ENCODE measurements around the gene RNF152.
A peak's percentile ranks its signal among the peaks of the same experiment; 100 is the strongest.

RNF152 gene

GRCh38 chr18:61893309-61893970 is 633 bp upstream of the RNF152 start (continued):
- TF ChIP-seq ZBTB6 (tag by site-specific recombination; IDR thresholded peaks at IDR 0.05) (no peak), OVOL3 (tag by site-specific recombination; IDR thresholded peaks at IDR 0.05) (no peak), GLIS1 (tag by site-specific recombination; IDR thresholded peaks at IDR 0.05) (peak; percentile 57; the same call in 1 of the 2 replicates), TRIM28 (IDR thresholded peaks at IDR 0.05; ENCODE audit: borderline replicate concordance, low read length) (no peak), ZNF514 (tag by site-specific recombination; IDR thresholded peaks at IDR 0.05) (no peak), ZSCAN4 (tag by site-specific recombination; IDR thresholded peaks at IDR 0.05) (no peak), ZXDB (tag by site-specific recombination; IDR thresholded peaks at IDR 0.05) (no peak), ZNF596 (tag by site-specific recombination; IDR thresholded peaks at IDR 0.05) (no peak), FEZF1 (tag by site-specific recombination; IDR thresholded peaks at IDR 0.05) (no peak), ZNF24 (tag by site-specific recombination; IDR thresholded peaks at IDR 0.05) (no peak), ZBTB17 (tag by site-specific recombination; IDR thresholded peaks at IDR 0.05) (peak; percentile 84), ZNF10 (tag by site-specific recombination; IDR thresholded peaks at IDR 0.05) (peak; percentile 36; the same call in 1 of the 2 replicates), ZNF571 (tag by site-specific recombination; IDR thresholded peaks at IDR 0.05) (no peak), AEBP2 (tag by site-specific recombination; IDR thresholded peaks at IDR 0.05; ENCODE audit: borderline replicate concordance) (no peak), ZEB2 (tag by site-specific recombination; IDR thresholded peaks at IDR 0.05) (peak; percentile 53), ZBTB26 (tag by site-specific recombination; optimal IDR thresholded peaks at IDR 0.05) (peak; percentile 79), ZNF776 (tag by site-specific recombination; IDR thresholded peaks at IDR 0.05; ENCODE audit: borderline replicate concordance) (no peak), KLF7 (tag by site-specific recombination; IDR thresholded peaks at IDR 0.05; ENCODE audit: borderline replicate concordance) (no peak), IKZF3 (tag by site-specific recombination; IDR thresholded peaks at IDR 0.05) (no peak), ZNF140 (tag by site-specific recombination; IDR thresholded peaks at IDR 0.05) (no peak), ZNF629 (tag by site-specific recombination; IDR thresholded peaks at IDR 0.05) (peak; percentile 62), ZNF626 (tag by site-specific recombination; IDR thresholded peaks at IDR 0.05) (no peak), ZNF521 (tag by site-specific recombination; IDR thresholded peaks at IDR 0.05) (no peak), ZNF37A (tag by site-specific recombination; IDR thresholded peaks at IDR 0.05) (no peak), ZNF366 (tag by site-specific recombination; conservative IDR thresholded peaks at IDR 0.05) (no peak), ZNF133 (tag by site-specific recombination; IDR thresholded peaks at IDR 0.05) (no peak), ZNF426 (tag by site-specific recombination; IDR thresholded peaks at IDR 0.05) (no peak), ZNF580 (tag by site-specific recombination; IDR thresholded peaks at IDR 0.05) (no peak), ZNF2 (tag by site-specific recombination; IDR thresholded peaks at IDR 0.05) (no peak), ZSCAN23 (tag by site-specific recombination; IDR thresholded peaks at IDR 0.05) (no peak), ZNF600 (tag by site-specific recombination; IDR thresholded peaks at IDR 0.05) (peak; percentile 67), PBX3 (CRISPR knock-in tag; IDR thresholded peaks at IDR 0.05) (no peak), ATF2 (tag by site-specific recombination; IDR thresholded peaks at IDR 0.05; ENCODE audit: low read depth) (no peak), GLIS2 (tag by site-specific recombination; IDR thresholded peaks at IDR 0.05) (peak; percentile 55), ZNF138 (tag by site-specific recombination; IDR thresholded peaks at IDR 0.05; ENCODE audit: borderline replicate concordance) (no peak)

Data from HEK293 (cell line).